Thyroid gland (tissue), 4 donors: ENCODE data around the gene BAHCC1. TPM values are rescaled to one million over a fixed set of nuclear protein-coding genes. Genes with fewer than 3 reads are reported as not detected.

ENCODE experiments used
- DNase-seq, 2 donors: peaks; one replicate each; pipeline ENCODE4 v3.0.0-alpha.2; 2019
- H3K27ac ChIP-seq, 3 donors: fragments of 200-600 bp; sonication (generic); 1 replicate in 2 of 3; 2 replicates in 1 of 3; pipeline ENCODE4 v1.5.1; 2016 to 2019; ENCODE audit warnings: mild to moderate bottlenecking in 1 of 3, moderate library complexity in 1 of 3
- H3K27me3 ChIP-seq: fragments of 200-600 bp; sonication (generic); one replicate; pipeline ENCODE4 v1.5.1; 2019
- H3K36me3 ChIP-seq, 2 donors: fragments of 200-600 bp; sonication (generic); one replicate each; pipeline ENCODE4 v1.5.1; 2016 to 2019
- H3K4me1 ChIP-seq, 2 donors: fragments of 200-600 bp; sonication (generic); one replicate each; pipeline ENCODE4 v1.5.1; 2017 to 2019
- H3K4me3 ChIP-seq, 3 donors: fragments of 200-600 bp; sonication (generic); replicated peaks in 1 of 3; 1 replicate in 2 of 3; 2 replicates in 1 of 3; pipeline ENCODE4 v1.5.1; 2016; ENCODE audit warnings: mild to moderate bottlenecking in 1 of 3
- H3K9me3 ChIP-seq: fragments of 200-600 bp; sonication (generic); one replicate; pipeline ENCODE4 v1.5.1; 2017
- POLR2A ChIP-seq, 2 donors: fragments of 450-650 bp; IDR thresholded peaks; one replicate each; pipeline ENCODE4 v1.6.1; 2017; ENCODE audit warnings: antibody characterized with exemption in 2 of 2, mild to moderate bottlenecking in 2 of 2, moderate library complexity in 1 of 2
- WGBS, 2 donors: methylation state at CpG; one replicate each; pipeline ENCODE4 v1.1.5; 2017; 5-methylcytosine and 5-hydroxymethylcytosine counted together
- intact Hi-C: fragments of 100-400 bp; cut with DNase I; formaldehyde crosslinking; loops from one replicate; pipeline ENCODE4 v1.15.1; 2023
- total RNA-seq, 4 donors: library from RNA; depleted of rRNA; stranded (reverse); fragments of >200 nt; gene quantifications; one replicate each; pipeline ENCODE4 v1.2.3, GENCODE V29; 2016
- TF ChIP-seq, protein P1 (sequence below), 6 experiments: fragments of 200-600 bp in 3 of 6; fragments of 450-650 bp in 3 of 6; sonication (generic) in 3 of 6; IDR thresholded peaks; one replicate each; pipeline ENCODE4 v1.5.1; 2016 to 2019; ENCODE audit warnings: antibody characterized with exemption in 6 of 6, mild to moderate bottlenecking in 2 of 6, inconsistent platforms in 1 of 6, moderate library complexity in 1 of 6

The BAHCC1 gene
- total RNA-seq, 4 donors from 2014 or later = 13.7 to 33.7 (median 23.9) TPM

DNA sequence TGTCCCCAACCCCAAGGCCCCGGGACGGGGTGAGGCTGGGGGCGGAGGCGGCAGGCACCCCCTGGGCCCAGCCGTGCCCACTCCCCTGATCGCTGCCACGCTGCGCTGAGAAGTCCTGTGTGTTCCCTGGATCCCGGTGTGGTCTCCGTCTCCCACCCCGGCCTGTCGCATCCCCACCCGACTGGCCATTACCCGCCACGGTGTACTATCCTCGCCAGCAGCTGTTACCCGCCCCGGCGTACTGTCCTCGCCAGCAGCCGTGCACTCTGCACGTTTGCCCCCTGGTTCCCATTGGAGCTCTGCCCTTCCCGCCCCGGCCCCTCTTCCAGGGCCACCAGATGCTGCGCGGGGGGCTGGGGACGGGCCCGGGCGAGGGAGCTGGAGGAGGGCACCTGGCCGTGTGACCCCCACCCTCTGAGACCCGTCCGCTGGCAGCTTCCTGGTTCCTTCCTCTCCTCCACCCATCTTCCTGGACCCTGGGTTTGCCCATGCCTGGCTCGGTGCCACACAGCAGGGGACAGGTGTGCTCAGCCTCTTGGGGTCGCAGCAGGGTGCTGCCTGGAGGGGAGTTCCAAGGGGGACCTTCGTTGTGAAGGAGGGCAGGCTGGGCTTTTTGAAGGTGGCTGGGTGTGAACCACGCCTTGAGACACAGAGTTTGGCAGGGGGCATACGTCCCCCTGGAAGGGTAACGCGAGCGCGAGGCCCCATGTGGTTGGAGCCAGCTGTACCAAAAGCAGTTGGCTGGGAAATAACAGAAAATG lies 19.7 kb downstream of the BAHCC1 start:
- DNase-seq = no peak
- Histone ChIP-seq H3K27ac (no peak overlapping the region), H3K4me1 (peaks cover 10 to 56% of the 10 kb centered on the region in 2 donors), H3K4me3 (no peak overlapping the region), H3K36me3 (no peaks in the 10 kb centered on the region), H3K9me3 (no peaks in the 10 kb centered on the region), H3K27me3 (no peaks in the 10 kb centered on the region)
- intact Hi-C loops = no loop called here
- TF ChIP-seq, protein P1, sequence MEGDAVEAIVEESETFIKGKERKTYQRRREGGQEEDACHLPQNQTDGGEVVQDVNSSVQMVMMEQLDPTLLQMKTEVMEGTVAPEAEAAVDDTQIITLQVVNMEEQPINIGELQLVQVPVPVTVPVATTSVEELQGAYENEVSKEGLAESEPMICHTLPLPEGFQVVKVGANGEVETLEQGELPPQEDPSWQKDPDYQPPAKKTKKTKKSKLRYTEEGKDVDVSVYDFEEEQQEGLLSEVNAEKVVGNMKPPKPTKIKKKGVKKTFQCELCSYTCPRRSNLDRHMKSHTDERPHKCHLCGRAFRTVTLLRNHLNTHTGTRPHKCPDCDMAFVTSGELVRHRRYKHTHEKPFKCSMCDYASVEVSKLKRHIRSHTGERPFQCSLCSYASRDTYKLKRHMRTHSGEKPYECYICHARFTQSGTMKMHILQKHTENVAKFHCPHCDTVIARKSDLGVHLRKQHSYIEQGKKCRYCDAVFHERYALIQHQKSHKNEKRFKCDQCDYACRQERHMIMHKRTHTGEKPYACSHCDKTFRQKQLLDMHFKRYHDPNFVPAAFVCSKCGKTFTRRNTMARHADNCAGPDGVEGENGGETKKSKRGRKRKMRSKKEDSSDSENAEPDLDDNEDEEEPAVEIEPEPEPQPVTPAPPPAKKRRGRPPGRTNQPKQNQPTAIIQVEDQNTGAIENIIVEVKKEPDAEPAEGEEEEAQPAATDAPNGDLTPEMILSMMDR (IDR thresholded peaks at IDR 0.05) = no peak
- no peak for TF ChIP-seq POLR2A (IDR thresholded peaks at IDR 0.05)
- 89 to 91% methylated on average over 33 to 36 of the region's 41 CpGs for WGBS, 2 donors

- H3K9me3 ChIP-seq = no peaks in the 10 kb centered on the region
- no peaks in the 10 kb centered on the region for H3K36me3 ChIP-seq
- DNase-seq = no peak
- TF ChIP-seq, protein P1 (IDR thresholded peaks at IDR 0.05) = no peak
- no peak for TF ChIP-seq POLR2A (IDR thresholded peaks at IDR 0.05)
- intact Hi-C loops = no loop called here
- H3K4me1 ChIP-seq = peaks cover 15 to 58% of the 10 kb centered on the region in 2 donors
- H3K27ac ChIP-seq = no peak overlapping the region
- no peaks in the 10 kb centered on the region for H3K27me3 ChIP-seq
- 92 to 99% methylated on average over 7 to 11 of the region's 15 CpGs for WGBS, 2 donors
- H3K4me3 ChIP-seq = no peak overlapping the region
Measured at GRCh38 chr17:81415681-81416080, 20.4 kb downstream of the BAHCC1 start.

- no peaks in the 10 kb centered on the region for H3K9me3 ChIP-seq
- H3K27me3 ChIP-seq = no peaks in the 10 kb centered on the region
- peak overlapping the region in 1 of 3 donors; percentile 79 for H3K27ac ChIP-seq
- 44 to 86% methylated on average over 2 to 10 of the region's 10 CpGs for WGBS, 2 donors
- peaks cover 24 to 58% of the 10 kb centered on the region in 2 donors for H3K4me1 ChIP-seq
- DNase-seq = no peak
- intact Hi-C loops = no loop called here
- no peaks in the 10 kb centered on the region for H3K36me3 ChIP-seq
- TF ChIP-seq, protein P1 (IDR thresholded peaks at IDR 0.05) = no peak
- TF ChIP-seq POLR2A (IDR thresholded peaks at IDR 0.05) = no peak
- no peak overlapping the region for H3K4me3 ChIP-seq
Measured at GRCh38 chr17:81416612-81417011, 21.4 kb downstream of the BAHCC1 start.

DNA sequence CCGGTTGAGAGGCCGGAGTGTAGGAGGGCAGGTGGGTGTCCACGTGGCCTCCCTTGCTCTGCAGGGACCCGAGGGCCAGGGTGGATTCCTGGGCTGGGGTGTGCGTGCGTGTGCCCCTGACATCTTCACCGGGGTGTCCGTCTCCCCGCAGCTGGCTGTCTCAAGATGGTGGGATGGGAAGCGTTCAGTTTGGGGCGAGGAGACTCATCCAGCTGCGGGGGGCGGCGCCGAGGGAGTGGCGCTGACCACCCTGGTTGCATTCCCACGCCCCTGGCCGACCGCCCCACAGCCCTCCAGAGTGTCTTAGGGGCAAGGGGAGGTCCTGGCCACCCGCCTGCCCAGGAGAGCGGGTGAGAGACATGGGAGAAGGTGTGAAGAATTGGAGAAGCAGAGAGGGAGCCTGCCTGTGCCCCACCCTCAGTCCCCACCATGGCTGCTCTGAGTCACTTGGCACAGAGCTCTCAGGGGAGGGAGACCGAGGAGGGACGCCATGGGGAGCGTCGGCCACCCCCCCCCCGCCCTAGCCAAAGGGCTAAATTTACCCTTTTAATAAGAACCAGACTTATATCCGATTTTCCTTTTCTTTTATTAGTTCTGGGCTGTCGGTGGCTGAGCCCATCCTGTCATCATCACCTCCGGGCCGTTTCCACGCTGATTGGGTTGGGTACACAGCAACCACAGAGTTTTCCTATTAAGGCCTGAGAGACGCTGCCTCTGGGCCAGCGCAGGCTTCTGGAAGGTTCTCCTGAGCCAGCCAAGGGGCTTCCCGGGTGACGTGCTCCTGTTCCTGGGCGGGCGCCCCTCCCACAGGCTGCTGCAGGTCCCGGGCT lies 22.0 kb downstream of the BAHCC1 start:
- peaks cover 29 to 60% of the 10 kb centered on the region in 2 donors for H3K4me1 ChIP-seq

More for the DNA sequence above, 22.0 kb downstream of the BAHCC1 start:
- TF ChIP-seq, protein P1 (IDR thresholded peaks at IDR 0.05) = no peak
- no peak for TF ChIP-seq POLR2A (IDR thresholded peaks at IDR 0.05)
- WGBS, 2 donors = 73 to 79% methylated on average over 31 to 32 of the region's 38 CpGs
- H3K27me3 ChIP-seq = no peaks in the 10 kb centered on the region
- H3K4me3 ChIP-seq = no peak overlapping the region
- no peak for DNase-seq
- peak overlapping the region in 2 of 3 donors; percentile 46 to 79 for H3K27ac ChIP-seq
- no peaks in the 10 kb centered on the region for H3K36me3 ChIP-seq
- H3K9me3 ChIP-seq = no peaks in the 10 kb centered on the region
- intact Hi-C loops = no loop called here
